GM18858 (cell line): ENCODE measurements around the gene OTUB1.

Experiments used
- ATAC-seq: cut with Tn5 transposase; IDR thresholded peaks from one replicate; pipeline ENCODE4 v1.9.1; 2021; ENCODE audit not compliant: unreplicated experiment

The OTUB1 gene

GRCh38 chr11:64022125-64022784 is 36.0 kb downstream of the OTUB1 start:
- no peak for ATAC-seq

GRCh38 chr11:64023712-64024710 is 37.8 kb downstream of the OTUB1 start:
- ATAC-seq, result no peak

- ATAC-seq, result no peak
Observed at GRCh38 chr11:64025205-64025604, 39.0 kb downstream of the OTUB1 start.

GRCh38 chr11:64026575-64027205 is 40.5 kb downstream of the OTUB1 start:
- ATAC-seq, result no peak

- ATAC-seq, result no peak
Observed at GRCh38 chr11:64027651-64028397, 41.6 kb downstream of the OTUB1 start.

- no peak for ATAC-seq
Observed at GRCh38 chr11:64028398-64029115, 42.3 kb downstream of the OTUB1 start.

- ATAC-seq, result no peak
Observed at GRCh38 chr11:64029773-64030172, 43.5 kb downstream of the OTUB1 start.

- no peak for ATAC-seq
Observed at GRCh38 chr11:64031001-64031400, 44.8 kb downstream of the OTUB1 start.

GRCh38 chr11:64032050-64032449 is 45.8 kb downstream of the OTUB1 start:
- ATAC-seq, result no peak

GRCh38 chr11:64034411-64034811 is 48.2 kb downstream of the OTUB1 start:
- ATAC-seq, result no peak

GRCh38 chr11:64035081-64035524 is 48.9 kb downstream of the OTUB1 start:
- no peak for ATAC-seq

- no peak for ATAC-seq
Observed at GRCh38 chr11:64035576-64035975, 49.3 kb downstream of the OTUB1 start, which contains the start of gene FLRT1. FLRT1 (plus strand) TSS chr11:64035931; CDS start chr11:64116268, 80,337 bp downstream.

GRCh38 chr11:64036087-64037026 is 50.1 kb downstream of the OTUB1 start:
- ATAC-seq, result no peak

- ATAC-seq, result no peak
Observed at GRCh38 chr11:64037027-64037634, 50.9 kb downstream of the OTUB1 start.

GRCh38 chr11:64038500-64038899 is 52.3 kb downstream of the OTUB1 start:
- no peak for ATAC-seq

GRCh38 chr11:64039012-64039665 is 52.9 kb downstream of the OTUB1 start:
- no peak for ATAC-seq

GRCh38 chr11:64040684-64041322 is 54.6 kb downstream of the OTUB1 start:
- no peak for ATAC-seq

- no peak for ATAC-seq
Observed at GRCh38 chr11:64041846-64042245, 55.6 kb downstream of the OTUB1 start.
